ENCODE results near the gene ADAMTS1. TPM values are rescaled to one million over a fixed set of nuclear protein-coding genes. Genes with fewer than 3 reads are reported as not detected.

The ADAMTS1 gene
- total RNA-seq, 2 donors from 2014 or later = not detected

- DNase-seq (no peak), ATAC-seq (no peak)
- peaks cover 3% of the 10 kb centered on the region for H3K4me1 Mint-ChIP-seq
- no peaks in the 10 kb centered on the region for H3K36me3 Mint-ChIP-seq (ENCODE audit: low read depth)
- H3K27ac Mint-ChIP-seq = no peak overlapping the region
- no peak overlapping the region for H3K4me3 Mint-ChIP-seq
- no peaks in the 10 kb centered on the region for H3K9me3 ChIP-seq (ENCODE audit: control insufficient read depth, low read length, poor library complexity, severe bottlenecking)
- H3K27me3 Mint-ChIP-seq = peaks cover 10% of the 10 kb centered on the region
Measured at GRCh38 chr21:26818906-26819305, 26.3 kb downstream of the ADAMTS1 start.

- Mint-ChIP-seq H3K27ac (no peak overlapping the region), H3K36me3 (ENCODE audit: low read depth) (no peaks in the 10 kb centered on the region), H3K4me1 (peaks cover 3% of the 10 kb centered on the region), H3K27me3 (peaks cover 24% of the 10 kb centered on the region), H3K4me3 (no peak overlapping the region)
- H3K9me3 ChIP-seq (ENCODE audit: control insufficient read depth, low read length, poor library complexity, severe bottlenecking) = no peaks in the 10 kb centered on the region
- ATAC-seq (no peak), DNase-seq (no peak)
Measured at GRCh38 chr21:26815197-26815596, 30.0 kb downstream of the ADAMTS1 start.

- no peak overlapping the region for H3K27ac Mint-ChIP-seq
- no peaks in the 10 kb centered on the region for H3K36me3 Mint-ChIP-seq (ENCODE audit: low read depth)
- H3K4me1 Mint-ChIP-seq = peaks cover 3% of the 10 kb centered on the region
- ATAC-seq (no peak), DNase-seq (no peak)
- H3K9me3 ChIP-seq (ENCODE audit: control insufficient read depth, low read length, poor library complexity, severe bottlenecking) = no peaks in the 10 kb centered on the region
- no peak overlapping the region for H3K4me3 Mint-ChIP-seq
- H3K27me3 Mint-ChIP-seq = peaks cover 24% of the 10 kb centered on the region
Measured at GRCh38 chr21:26814386-26814785, 30.8 kb downstream of the ADAMTS1 start.

- H3K4me3 Mint-ChIP-seq = no peak overlapping the region
- H3K27me3 Mint-ChIP-seq = peaks cover 26% of the 10 kb centered on the region
- no peak overlapping the region for H3K27ac Mint-ChIP-seq
- no peaks in the 10 kb centered on the region for H3K36me3 Mint-ChIP-seq (ENCODE audit: low read depth)
- no peaks in the 10 kb centered on the region for H3K9me3 ChIP-seq (ENCODE audit: control insufficient read depth, low read length, poor library complexity, severe bottlenecking)
- DNase-seq (no peak), ATAC-seq (no peak)
- peaks cover 3% of the 10 kb centered on the region for H3K4me1 Mint-ChIP-seq
Measured at GRCh38 chr21:26813426-26813998, 31.7 kb downstream of the ADAMTS1 start.

- no peak overlapping the region for H3K4me3 Mint-ChIP-seq
- no peaks in the 10 kb centered on the region for H3K36me3 Mint-ChIP-seq (ENCODE audit: low read depth)
- DNase-seq (no peak), ATAC-seq (no peak)
- H3K27me3 Mint-ChIP-seq = peaks cover 37% of the 10 kb centered on the region
- peaks cover 3% of the 10 kb centered on the region for H3K4me1 Mint-ChIP-seq
- no peak overlapping the region for H3K27ac Mint-ChIP-seq
- H3K9me3 ChIP-seq (ENCODE audit: control insufficient read depth, low read length, poor library complexity, severe bottlenecking) = no peaks in the 10 kb centered on the region
Measured at GRCh38 chr21:26812173-26812572, 33.0 kb downstream of the ADAMTS1 start.

- no peaks in the 10 kb centered on the region for H3K9me3 ChIP-seq (ENCODE audit: control insufficient read depth, low read length, poor library complexity, severe bottlenecking)
- Mint-ChIP-seq H3K36me3 (ENCODE audit: low read depth) (no peaks in the 10 kb centered on the region), H3K27ac (no peak overlapping the region), H3K4me3 (no peak overlapping the region), H3K4me1 (peaks cover 3% of the 10 kb centered on the region), H3K27me3 (peaks cover 37% of the 10 kb centered on the region)
- ATAC-seq (no peak), DNase-seq (no peak)
Measured at GRCh38 chr21:26811482-26811881, 33.7 kb downstream of the ADAMTS1 start.

- Mint-ChIP-seq H3K27me3 (peaks cover 37% of the 10 kb centered on the region), H3K4me3 (no peak overlapping the region), H3K36me3 (ENCODE audit: low read depth) (no peaks in the 10 kb centered on the region), H3K27ac (no peak overlapping the region), H3K4me1 (peaks cover 3% of the 10 kb centered on the region)
- ATAC-seq (no peak), DNase-seq (no peak)
- H3K9me3 ChIP-seq (ENCODE audit: control insufficient read depth, low read length, poor library complexity, severe bottlenecking) = no peaks in the 10 kb centered on the region
Measured at GRCh38 chr21:26810676-26811415, 34.4 kb downstream of the ADAMTS1 start.

- Mint-ChIP-seq H3K36me3 (ENCODE audit: low read depth) (no peaks in the 10 kb centered on the region), H3K4me1 (no peaks in the 10 kb centered on the region), H3K4me3 (no peak overlapping the region), H3K27ac (no peak overlapping the region), H3K27me3 (peaks cover 33% of the 10 kb centered on the region)
- DNase-seq (no peak), ATAC-seq (no peak)
- no peaks in the 10 kb centered on the region for H3K9me3 ChIP-seq (ENCODE audit: control insufficient read depth, low read length, poor library complexity, severe bottlenecking)
Measured at GRCh38 chr21:26810266-26810665, 34.9 kb downstream of the ADAMTS1 start.

GRCh38 chr21:26809745-26810144 lies 35.5 kb downstream of the ADAMTS1 start:
- no peak for ATAC-seq
- H3K9me3 ChIP-seq (ENCODE audit: control insufficient read depth, low read length, poor library complexity, severe bottlenecking) = no peaks in the 10 kb centered on the region
- no peak for DNase-seq
- Mint-ChIP-seq H3K27ac (no peak overlapping the region), H3K4me1 (no peaks in the 10 kb centered on the region), H3K36me3 (ENCODE audit: low read depth) (no peaks in the 10 kb centered on the region), H3K27me3 (peaks cover 38% of the 10 kb centered on the region), H3K4me3 (no peak overlapping the region)

GRCh38 chr21:26806801-26807295 lies 38.4 kb downstream of the ADAMTS1 start:
- Mint-ChIP-seq H3K36me3 (ENCODE audit: low read depth) (no peaks in the 10 kb centered on the region), H3K4me1 (no peaks in the 10 kb centered on the region), H3K27ac (no peak overlapping the region), H3K27me3 (peaks cover 37% of the 10 kb centered on the region), H3K4me3 (no peak overlapping the region)
- no peak for DNase-seq
- no peak for ATAC-seq
- no peaks in the 10 kb centered on the region for H3K9me3 ChIP-seq (ENCODE audit: control insufficient read depth, low read length, poor library complexity, severe bottlenecking)

GRCh38 chr21:26804895-26805609 lies 40.2 kb downstream of the ADAMTS1 start:
- no peaks in the 10 kb centered on the region for H3K4me1 Mint-ChIP-seq
- H3K9me3 ChIP-seq (ENCODE audit: control insufficient read depth, low read length, poor library complexity, severe bottlenecking) = no peaks in the 10 kb centered on the region
- ATAC-seq (no peak), DNase-seq (no peak)
- H3K27me3 Mint-ChIP-seq = peaks cover 38% of the 10 kb centered on the region
- H3K27ac Mint-ChIP-seq = no peak overlapping the region
- no peak overlapping the region for H3K4me3 Mint-ChIP-seq
- H3K36me3 Mint-ChIP-seq (ENCODE audit: low read depth) = no peaks in the 10 kb centered on the region

- no peak overlapping the region for H3K4me3 Mint-ChIP-seq
- ATAC-seq (no peak), DNase-seq (no peak)
- peaks cover 38% of the 10 kb centered on the region for H3K27me3 Mint-ChIP-seq
- H3K4me1 Mint-ChIP-seq = no peaks in the 10 kb centered on the region
- no peak overlapping the region for H3K27ac Mint-ChIP-seq
- H3K9me3 ChIP-seq (ENCODE audit: control insufficient read depth, low read length, poor library complexity, severe bottlenecking) = no peaks in the 10 kb centered on the region
- no peaks in the 10 kb centered on the region for H3K36me3 Mint-ChIP-seq (ENCODE audit: low read depth)
Measured at GRCh38 chr21:26801498-26801897, 43.7 kb downstream of the ADAMTS1 start.

- H3K27me3 Mint-ChIP-seq = peaks cover 41% of the 10 kb centered on the region
- H3K36me3 Mint-ChIP-seq (ENCODE audit: low read depth) = no peaks in the 10 kb centered on the region
- no peak overlapping the region for H3K4me3 Mint-ChIP-seq
- H3K27ac Mint-ChIP-seq = no peak overlapping the region
- no peaks in the 10 kb centered on the region for H3K4me1 Mint-ChIP-seq
- ATAC-seq (no peak), DNase-seq (no peak)
- H3K9me3 ChIP-seq (ENCODE audit: control insufficient read depth, low read length, poor library complexity, severe bottlenecking) = no peaks in the 10 kb centered on the region
Measured at GRCh38 chr21:26800970-26801431, 44.2 kb downstream of the ADAMTS1 start.

All from T-helper 17 cell (primary cell).